Stomach (tissue), 4 donors: ENCODE data around the gene GLOD5.

Experiments
- EP300 ChIP-seq: sonication (generic); formaldehyde crosslinking; IDR thresholded peaks from one replicate; pipeline ENCODE4 v1.6.1; 2017; ENCODE audit warnings: antibody characterized with exemption
- POLR2A ChIP-seq, 4 donors: fragments of 450-650 bp; IDR thresholded peaks; one replicate each; pipeline ENCODE4 v1.6.1; 2016; ENCODE audit warnings: antibody characterized with exemption in 4 of 4, control low read depth in 2 of 4, mild to moderate bottlenecking in 1 of 4, moderate library complexity in 1 of 4
- TF ChIP-seq, protein P1 (sequence below), 7 experiments: fragments of 450-650 bp in 4 of 7; fragments of 200-600 bp in 3 of 7; sonication (generic) in 3 of 7; IDR thresholded peaks; one replicate each; pipeline ENCODE4 v1.5.1; 2016 to 2019; ENCODE audit warnings: antibody characterized with exemption in 7 of 7, control low read depth in 2 of 7, mild to moderate bottlenecking in 1 of 7

DNA sequence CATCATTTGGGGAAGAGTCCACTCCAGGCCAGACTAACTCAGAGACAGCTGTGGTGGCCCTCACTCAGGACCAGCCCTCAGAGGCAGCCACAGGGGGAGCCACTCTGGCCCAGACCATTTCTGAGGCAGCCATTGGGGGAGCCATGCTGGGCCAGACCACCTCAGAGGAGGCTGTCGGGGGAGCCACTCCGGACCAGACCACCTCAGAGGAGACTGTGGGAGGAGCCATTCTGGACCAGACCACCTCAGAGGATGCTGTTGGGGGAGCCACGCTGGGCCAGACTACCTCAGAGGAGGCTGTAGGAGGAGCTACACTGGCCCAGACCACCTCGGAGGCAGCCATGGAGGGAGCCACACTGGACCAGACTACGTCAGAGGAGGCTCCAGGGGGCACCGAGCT is 61.5 kb downstream of the GLOD5 start:
- TF ChIP-seq, protein P1, sequence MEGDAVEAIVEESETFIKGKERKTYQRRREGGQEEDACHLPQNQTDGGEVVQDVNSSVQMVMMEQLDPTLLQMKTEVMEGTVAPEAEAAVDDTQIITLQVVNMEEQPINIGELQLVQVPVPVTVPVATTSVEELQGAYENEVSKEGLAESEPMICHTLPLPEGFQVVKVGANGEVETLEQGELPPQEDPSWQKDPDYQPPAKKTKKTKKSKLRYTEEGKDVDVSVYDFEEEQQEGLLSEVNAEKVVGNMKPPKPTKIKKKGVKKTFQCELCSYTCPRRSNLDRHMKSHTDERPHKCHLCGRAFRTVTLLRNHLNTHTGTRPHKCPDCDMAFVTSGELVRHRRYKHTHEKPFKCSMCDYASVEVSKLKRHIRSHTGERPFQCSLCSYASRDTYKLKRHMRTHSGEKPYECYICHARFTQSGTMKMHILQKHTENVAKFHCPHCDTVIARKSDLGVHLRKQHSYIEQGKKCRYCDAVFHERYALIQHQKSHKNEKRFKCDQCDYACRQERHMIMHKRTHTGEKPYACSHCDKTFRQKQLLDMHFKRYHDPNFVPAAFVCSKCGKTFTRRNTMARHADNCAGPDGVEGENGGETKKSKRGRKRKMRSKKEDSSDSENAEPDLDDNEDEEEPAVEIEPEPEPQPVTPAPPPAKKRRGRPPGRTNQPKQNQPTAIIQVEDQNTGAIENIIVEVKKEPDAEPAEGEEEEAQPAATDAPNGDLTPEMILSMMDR (IDR thresholded peaks at IDR 0.05) = no peak
- TF ChIP-seq POLR2A (IDR thresholded peaks at IDR 0.05) (no peak), EP300 (no peak)
